HG02884 (cell line): ENCODE measurements around the gene TRHDE.
"Not testable (repeated sequence)": the region's sequence is repeated elsewhere in the genome, so short reads cannot be mapped to it uniquely, and the experiment has no call there.

ENCODE experiments used
- ATAC-seq: cut with Tn5 transposase; IDR thresholded peaks from one replicate; pipeline ENCODE4 v1.9.1; 2021; ENCODE audit warnings: mild to moderate bottlenecking, moderate library complexity; ENCODE audit not compliant: unreplicated experiment

The TRHDE gene

DNA sequence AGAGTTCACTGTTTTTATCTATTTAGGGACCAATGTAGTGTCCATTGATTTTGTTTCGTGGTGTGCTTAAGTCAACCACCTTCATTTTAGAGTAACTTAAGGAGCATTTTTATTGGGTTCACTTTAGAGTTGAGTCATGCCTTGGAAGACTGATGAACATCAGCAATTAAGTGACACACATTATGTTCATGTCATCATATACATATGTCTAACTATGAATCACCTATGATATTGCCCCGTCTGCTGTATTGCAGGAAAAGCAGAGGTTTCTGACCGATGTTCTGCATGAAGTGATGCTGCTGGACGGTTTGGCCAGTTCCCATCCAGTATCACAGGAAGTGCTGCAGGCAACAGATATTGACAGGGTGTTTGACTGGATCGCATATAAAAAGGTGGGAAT lies 227.1 kb downstream of the TRHDE start:
- ATAC-seq, result no peak

- ATAC-seq, result no peak
Measured at GRCh38 chr12:72502546-72502945, 230.4 kb downstream of the TRHDE start.

GRCh38 chr12:72505227-72505626 lies 233.1 kb downstream of the TRHDE start:
- no peak for ATAC-seq

- no peak for ATAC-seq
Measured at GRCh38 chr12:72509891-72510290, 237.7 kb downstream of the TRHDE start.

DNA sequence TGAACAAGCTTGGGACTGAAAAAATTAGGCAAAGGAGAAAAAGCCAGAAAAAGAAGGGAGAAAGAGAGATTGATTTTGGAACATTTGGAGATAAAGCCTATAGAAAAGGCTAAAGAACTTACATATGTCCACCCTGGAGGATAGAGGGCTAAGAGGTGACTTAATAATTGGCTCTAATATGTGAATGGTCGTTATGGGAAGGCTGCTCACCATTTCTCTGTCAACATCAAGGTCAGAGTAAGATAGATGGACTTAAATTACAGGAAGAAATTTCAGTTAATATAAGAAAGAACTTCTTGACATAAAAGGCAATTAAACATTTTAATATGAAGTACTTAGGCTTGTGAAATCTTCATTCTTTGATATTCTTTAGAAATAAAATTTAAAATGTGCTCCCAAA lies 238.6 kb downstream of the TRHDE start:
- no peak for ATAC-seq

GRCh38 chr12:72511498-72511897 lies 239.3 kb downstream of the TRHDE start:
- ATAC-seq, result no peak

GRCh38 chr12:72511906-72512305 lies 239.7 kb downstream of the TRHDE start:
- no peak for ATAC-seq

- not testable (repeated sequence) for ATAC-seq
Measured at GRCh38 chr12:72520044-72520678, 248.0 kb downstream of the TRHDE start.

DNA sequence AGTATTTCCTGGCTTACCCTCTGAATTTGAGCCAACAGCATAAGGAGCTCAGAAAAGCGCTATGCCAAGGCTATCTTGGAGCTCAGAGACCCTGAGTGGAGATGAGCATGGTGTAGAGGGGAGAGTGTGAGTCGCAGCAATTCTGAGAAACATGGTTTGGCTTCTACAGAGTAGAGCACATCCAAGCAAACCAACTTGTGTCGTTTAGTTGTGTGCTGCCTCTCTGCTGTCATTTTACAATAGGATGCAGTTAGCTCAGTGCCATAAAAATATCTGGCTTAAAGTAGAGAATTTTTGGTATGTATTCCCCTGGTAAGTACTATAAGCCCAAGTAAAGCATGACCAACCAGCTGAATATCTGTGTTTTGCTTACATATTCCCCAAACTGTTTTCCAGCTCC lies 249.2 kb downstream of the TRHDE start:
- ATAC-seq, result no peak

DNA sequence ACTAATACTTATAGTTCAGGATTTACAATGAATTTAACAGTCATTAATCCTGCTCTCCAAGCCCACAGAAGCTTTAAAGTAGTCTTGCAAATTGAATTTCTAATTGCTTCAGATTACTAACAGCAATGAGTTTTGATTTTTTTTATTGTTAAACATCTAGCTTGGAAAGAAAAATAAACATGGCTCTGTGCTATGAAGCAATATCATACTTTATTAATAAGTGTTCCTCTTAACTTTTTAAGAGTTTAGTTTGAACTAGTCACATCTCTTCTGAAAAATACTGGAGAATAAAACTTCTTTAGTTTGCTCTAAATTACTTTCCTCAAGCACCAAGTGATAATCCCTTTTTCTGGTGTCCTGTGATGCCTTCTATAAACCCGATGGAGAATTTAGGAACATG lies 250.2 kb downstream of the TRHDE start:
- no peak for ATAC-seq

- ATAC-seq, result no peak
Measured at GRCh38 chr12:72523754-72524153, 251.6 kb downstream of the TRHDE start.

DNA sequence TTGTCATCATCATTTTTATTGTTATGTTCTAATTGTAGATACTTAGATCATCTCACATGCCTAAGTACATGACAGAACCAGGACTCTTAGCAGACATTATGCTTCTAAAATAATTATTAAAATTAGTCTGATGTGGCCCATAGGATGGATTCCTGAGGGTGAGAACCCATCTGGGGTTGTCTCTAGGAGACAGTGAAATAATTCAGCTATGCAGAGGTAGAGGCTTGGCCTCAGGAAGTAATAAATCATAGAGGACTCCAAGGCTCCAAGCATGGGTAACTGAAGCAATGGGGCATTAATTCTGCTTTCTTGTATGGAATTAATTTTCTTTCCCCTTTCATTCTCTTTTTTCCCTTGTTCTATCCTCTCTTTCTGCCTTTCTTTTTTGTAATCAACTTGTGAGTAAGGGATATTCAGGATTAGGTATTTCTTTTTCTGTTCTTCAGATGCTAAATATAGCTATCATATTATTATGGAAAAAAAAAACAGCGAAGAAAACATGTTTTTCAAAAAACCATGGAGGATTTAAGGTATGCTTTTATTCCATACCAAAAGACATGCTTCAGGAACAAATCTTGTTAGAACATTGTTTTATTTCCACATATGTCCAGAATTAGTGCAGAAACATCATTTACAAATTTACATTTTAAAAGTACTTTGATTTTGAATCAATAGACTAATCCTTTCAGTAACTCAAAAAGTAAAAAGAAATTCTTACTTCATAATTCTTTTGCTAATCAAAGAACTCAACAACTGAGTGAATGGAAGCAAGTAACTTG lies 263.2 kb downstream of the TRHDE start:
- ATAC-seq, result no peak

DNA sequence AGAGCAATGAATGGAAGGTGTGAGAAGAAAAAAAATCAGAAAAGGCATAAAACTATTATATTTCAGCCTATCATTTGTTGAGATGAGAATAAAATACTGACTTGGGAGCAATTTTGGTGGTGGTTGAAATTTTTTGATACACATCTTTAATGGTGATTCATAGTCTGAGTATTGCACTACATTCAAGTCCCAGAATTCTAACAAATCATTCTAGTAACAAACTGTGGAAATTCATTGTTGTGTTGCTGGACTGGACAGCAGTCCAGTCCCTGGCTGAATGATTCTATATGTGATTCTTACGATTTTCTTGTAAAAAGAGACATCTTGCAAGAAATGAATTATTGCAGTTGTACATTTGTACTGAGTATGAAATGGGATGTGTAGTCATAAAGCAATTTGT lies 268.6 kb downstream of the TRHDE start:
- ATAC-seq, result no peak

DNA sequence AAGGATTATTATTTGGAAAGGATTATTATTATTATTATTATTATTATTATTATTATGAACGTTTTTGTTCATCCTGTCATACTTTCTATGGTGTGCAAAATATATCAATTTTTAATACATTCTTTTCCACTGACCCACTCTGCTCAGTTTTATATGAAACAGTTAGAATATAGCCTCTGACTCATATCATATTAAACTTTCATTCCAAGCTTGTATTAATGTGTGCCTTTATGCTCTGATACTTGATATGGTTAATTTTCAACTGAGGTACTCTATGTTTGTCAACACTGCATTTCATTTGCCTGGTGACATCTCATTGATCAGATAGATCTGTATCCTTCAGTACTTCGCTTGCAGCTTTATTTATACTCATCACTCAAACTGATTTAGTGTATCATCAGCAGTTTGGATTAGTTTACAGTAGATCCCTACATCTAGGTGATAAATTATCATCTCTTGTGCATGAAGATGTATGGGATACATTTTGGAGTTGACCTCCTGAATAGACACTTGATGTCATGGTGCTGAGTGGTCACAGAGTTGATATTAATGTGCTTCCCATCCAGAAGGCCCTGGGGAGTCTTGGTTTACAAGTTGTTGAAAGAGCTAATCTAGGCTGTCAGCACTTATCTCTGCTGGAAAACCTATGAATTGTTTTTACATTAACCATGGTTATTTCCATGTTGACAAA lies 271.8 kb downstream of the TRHDE start:
- no peak for ATAC-seq

DNA sequence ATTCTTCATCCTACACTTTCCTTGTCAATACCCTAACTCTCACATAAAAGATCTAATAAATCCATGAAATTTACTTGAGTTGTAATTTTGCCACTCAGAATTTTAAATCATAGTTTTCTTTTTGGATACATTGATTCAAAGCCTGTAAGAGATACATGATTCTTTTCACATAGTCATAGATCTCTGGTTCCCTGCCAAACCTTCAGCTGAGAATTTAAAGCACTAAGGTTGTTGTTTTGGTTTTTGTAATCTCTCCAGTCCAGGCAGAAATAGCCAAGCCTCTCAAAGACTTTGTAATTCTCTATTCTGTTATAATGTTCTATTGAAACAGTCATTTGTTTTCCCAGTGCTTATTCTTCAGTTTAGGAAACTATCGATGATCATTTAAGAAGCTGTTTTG lies 273.9 kb downstream of the TRHDE start:
- no peak for ATAC-seq

DNA sequence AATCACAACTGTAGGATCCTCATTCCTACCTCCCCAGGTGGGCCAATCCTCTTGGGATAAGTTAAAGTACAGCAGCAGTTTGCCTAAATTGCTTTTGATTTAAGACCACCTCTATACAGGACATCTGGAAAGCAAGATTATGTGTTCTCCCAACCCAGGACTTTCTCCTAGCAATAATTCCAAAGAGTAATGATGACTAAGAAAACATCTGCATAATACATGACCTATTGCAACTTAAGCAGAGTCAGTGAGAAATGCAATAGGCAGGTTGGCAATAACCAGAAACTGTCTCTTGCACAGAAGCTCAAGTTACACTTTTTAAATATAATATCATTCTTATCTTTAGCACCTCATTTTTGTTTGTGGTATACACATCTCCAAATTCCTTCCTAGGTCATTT lies 275.4 kb downstream of the TRHDE start:
- ATAC-seq, result no peak

DNA sequence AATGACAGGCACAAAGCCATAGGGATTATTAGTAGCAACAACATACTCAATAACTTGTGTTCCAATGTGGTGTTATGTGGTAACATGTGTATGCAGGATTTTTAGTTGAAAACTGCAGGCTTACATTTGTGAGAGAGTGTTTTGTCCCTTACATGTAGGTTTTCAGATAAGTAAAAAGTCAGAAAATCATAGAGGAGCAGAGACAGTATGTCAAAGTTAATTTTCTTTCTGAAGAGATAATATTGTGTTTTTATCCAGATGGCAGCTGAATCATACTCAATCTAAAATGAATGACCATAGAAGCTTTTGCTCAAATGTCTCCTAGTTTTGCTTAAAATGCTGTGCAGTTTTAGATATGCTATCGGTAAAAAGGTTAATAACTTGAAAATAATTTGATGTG lies 277.0 kb downstream of the TRHDE start:
- ATAC-seq, result no peak

GRCh38 chr12:72560003-72560769 lies 288.0 kb downstream of the TRHDE start:
- no peak for ATAC-seq

GRCh38 chr12:72570601-72571000 lies 298.4 kb downstream of the TRHDE start:
- ATAC-seq, result no peak

DNA sequence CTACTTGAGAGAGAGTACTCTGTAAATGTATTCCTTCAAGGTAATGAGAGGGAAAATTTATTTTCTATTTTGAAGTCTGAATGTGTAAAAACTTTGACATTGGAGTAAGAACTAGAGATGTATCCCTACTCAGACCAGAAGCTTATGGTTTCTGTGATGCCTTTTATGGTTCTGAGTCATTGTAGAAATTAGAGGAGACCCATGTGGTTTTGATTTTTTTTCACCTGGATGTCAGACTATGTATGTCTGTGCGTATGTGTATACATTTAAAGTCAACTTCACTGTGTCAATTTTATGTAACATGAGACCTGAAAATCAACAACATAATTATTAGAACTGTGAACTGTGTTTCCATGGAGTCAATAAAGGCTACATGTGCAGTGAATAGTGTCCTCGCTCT lies 302.0 kb downstream of the TRHDE start:
- no peak for ATAC-seq

DNA sequence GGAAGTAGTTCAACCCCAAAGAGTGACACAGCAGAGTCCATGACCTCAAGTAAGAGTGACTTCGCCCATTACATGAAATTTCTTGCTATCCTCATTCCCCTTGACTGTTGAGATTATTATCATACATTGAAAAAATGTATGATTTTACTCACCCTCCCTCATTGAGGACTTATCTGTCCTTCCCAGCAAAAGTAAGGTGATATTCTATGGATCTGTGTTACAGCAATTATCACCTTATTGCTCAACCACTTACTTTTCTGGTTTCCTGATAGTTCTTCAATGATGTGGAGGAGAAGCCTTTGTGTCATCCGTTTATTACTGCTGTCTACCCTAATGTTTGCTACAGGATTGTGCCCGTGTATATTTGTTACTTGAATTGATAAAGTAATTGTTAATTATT lies 306.2 kb downstream of the TRHDE start:
- ATAC-seq, result no peak
